ENCODE data around the gene ZNF516.

Gene ZNF516

GRCh38 chr18:76442413-76443171 is 52.5 kb downstream of the ZNF516 start:
- Histone ChIP-seq H3K9me3 (ENCODE audit: control insufficient read depth, insufficient read depth, low read depth, low read length) (no peaks in the 10 kb centered on the region), H3K36me3 (ENCODE audit: control insufficient read depth in 2 of 2, insufficient read depth in 1 of 2, low read length in 2 of 2) (peaks cover 6 to 43% of the 10 kb centered on the region in 2 experiments; a peak in 2 of 3 replicates), H3K4me1 (ENCODE audit: control insufficient read depth, insufficient read depth, low read length) (peaks cover 15% of the 10 kb centered on the region), H3K4me3 (ENCODE audit: low read depth, low read length) (no peak overlapping the region), H3K27ac (ENCODE audit: extremely low read depth, low read depth, low read length) (no peak overlapping the region)
- TF ChIP-seq, protein P1, sequence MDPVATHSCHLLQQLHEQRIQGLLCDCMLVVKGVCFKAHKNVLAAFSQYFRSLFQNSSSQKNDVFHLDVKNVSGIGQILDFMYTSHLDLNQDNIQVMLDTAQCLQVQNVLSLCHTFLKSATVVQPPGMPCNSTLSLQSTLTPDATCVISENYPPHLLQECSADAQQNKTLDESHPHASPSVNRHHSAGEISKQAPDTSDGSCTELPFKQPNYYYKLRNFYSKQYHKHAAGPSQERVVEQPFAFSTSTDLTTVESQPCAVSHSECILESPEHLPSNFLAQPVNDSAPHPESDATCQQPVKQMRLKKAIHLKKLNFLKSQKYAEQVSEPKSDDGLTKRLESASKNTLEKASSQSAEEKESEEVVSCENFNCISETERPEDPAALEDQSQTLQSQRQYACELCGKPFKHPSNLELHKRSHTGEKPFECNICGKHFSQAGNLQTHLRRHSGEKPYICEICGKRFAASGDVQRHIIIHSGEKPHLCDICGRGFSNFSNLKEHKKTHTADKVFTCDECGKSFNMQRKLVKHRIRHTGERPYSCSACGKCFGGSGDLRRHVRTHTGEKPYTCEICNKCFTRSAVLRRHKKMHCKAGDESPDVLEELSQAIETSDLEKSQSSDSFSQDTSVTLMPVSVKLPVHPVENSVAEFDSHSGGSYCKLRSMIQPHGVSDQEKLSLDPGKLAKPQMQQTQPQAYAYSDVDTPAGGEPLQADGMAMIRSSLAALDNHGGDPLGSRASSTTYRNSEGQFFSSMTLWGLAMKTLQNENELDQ (tag by site-specific recombination; IDR thresholded peaks at IDR 0.05; ENCODE audit: low read depth): no peak
- TF ChIP-seq ZNF585B (tag by site-specific recombination; IDR thresholded peaks at IDR 0.05): no peak
- TF ChIP-seq, protein P2, sequence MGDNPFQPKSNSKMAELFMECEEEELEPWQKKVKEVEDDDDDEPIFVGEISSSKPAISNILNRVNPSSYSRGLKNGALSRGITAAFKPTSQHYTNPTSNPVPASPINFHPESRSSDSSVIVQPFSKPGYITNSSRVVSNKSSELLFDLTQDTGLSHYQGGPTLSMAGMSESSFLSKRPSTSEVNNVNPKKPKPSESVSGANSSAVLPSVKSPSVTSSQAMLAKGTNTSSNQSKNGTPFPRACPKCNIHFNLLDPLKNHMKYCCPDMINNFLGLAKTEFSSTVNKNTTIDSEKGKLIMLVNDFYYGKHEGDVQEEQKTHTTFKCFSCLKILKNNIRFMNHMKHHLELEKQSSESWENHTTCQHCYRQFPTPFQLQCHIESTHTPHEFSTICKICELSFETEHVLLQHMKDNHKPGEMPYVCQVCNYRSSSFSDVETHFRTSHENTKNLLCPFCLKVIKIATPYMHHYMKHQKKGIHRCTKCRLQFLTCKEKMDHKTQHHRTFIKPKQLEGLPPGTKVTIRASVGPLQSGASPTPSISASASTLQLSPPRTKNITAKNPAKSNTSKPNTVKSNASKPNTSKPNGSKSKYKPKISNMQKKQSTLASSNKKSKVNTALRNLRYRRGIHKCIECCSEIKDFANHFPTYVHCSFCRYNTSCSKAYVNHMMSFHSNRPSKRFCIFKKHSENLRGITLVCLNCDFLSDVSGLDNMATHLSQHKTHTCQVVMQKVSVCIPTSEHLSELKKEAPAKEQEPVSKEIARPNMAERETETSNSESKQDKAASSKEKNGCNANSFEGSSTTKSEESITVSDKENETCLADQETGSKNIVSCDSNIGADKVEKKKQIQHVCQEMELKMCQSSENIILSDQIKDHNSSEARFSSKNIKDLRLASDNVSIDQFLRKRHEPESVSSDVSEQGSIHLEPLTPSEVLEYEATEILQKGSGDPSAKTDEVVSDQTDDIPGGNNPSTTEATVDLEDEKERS (tag by site-specific recombination; IDR thresholded peaks at IDR 0.05): no peak
- no peak for TF ChIP-seq ZNF48 (tag by site-specific recombination; IDR thresholded peaks at IDR 0.05)
- TF ChIP-seq KLF1 (tag by site-specific recombination; IDR thresholded peaks at IDR 0.05): no peak
- no peak for TF ChIP-seq ZNF214 (tag by site-specific recombination; IDR thresholded peaks at IDR 0.05; ENCODE audit: borderline replicate concordance)
- no peak for TF ChIP-seq ZNF626 (tag by site-specific recombination; IDR thresholded peaks at IDR 0.05)
- no peak for TF ChIP-seq ZNF785 (tag by site-specific recombination; IDR thresholded peaks at IDR 0.05)
- no peak for TF ChIP-seq ZNF404 (tag by site-specific recombination; IDR thresholded peaks at IDR 0.05)
- TF ChIP-seq ZNF19 (tag by site-specific recombination; IDR thresholded peaks at IDR 0.05; ENCODE audit: low read depth): no peak
- TF ChIP-seq SCRT2 (tag by site-specific recombination; IDR thresholded peaks at IDR 0.05): no peak
- no peak for TF ChIP-seq ZNF354C (tag by site-specific recombination; IDR thresholded peaks at IDR 0.05; ENCODE audit: borderline replicate concordance, low read depth)
- ChIA-PET POLR2A (no interaction called here), CTCF (interaction anchor here (1.0 kb wide), 1 partner anchor 267 kb away, joined by 3 read pairs; no protein-coding TSS in a partner anchor)

DNA sequence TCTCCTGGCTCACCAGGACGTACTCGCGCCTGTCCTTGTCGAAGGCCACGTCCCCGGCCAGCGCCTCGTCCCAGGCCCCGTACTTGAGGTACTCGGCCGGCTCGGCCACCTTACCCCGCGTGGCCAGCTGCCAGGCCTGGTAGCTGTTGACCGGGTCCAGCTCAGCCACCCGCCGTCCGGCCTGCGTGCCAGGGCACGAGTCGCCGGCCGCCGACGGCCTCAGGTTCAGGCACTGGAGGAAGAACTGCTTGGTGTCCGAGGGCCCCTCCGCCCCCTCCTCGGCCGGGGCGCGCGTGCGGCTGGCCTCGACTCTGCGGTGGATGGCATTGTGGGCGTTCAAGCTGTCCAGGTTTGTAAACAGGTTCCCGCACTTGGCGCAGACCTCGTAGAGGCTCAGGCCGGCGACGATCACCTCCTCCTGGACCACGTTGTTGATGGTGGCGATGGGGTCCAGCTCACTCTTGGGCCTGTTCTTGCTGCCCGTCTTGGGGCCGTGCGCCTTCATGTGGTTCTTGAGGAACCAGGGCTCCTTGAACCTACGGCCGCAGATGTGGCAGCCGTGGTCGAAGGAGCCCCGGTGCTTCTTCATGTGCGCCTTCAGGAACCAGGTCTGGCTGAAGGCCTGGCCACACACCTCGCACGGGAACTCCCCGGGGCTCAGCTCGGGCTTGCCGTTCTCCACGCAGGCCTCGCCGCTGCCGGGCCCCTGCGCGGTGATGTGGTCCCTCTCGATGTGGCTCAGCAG is 53.2 kb downstream of the ZNF516 start:
- Histone ChIP-seq H3K4me3 (ENCODE audit: low read depth, low read length) (no peak overlapping the region), H3K9me3 (ENCODE audit: control insufficient read depth, insufficient read depth, low read depth, low read length) (no peaks in the 10 kb centered on the region), H3K4me1 (ENCODE audit: control insufficient read depth, insufficient read depth, low read length) (peaks cover 15% of the 10 kb centered on the region), H3K36me3 (ENCODE audit: control insufficient read depth in 2 of 2, insufficient read depth in 1 of 2, low read length in 2 of 2) (peaks cover 6 to 46% of the 10 kb centered on the region in 2 experiments; a peak in 2 of 3 replicates), H3K27ac (ENCODE audit: extremely low read depth, low read depth, low read length) (no peak overlapping the region)
- ChIA-PET POLR2A (no interaction called here), CTCF (no interaction called here)
- TF ChIP-seq, protein P3, sequence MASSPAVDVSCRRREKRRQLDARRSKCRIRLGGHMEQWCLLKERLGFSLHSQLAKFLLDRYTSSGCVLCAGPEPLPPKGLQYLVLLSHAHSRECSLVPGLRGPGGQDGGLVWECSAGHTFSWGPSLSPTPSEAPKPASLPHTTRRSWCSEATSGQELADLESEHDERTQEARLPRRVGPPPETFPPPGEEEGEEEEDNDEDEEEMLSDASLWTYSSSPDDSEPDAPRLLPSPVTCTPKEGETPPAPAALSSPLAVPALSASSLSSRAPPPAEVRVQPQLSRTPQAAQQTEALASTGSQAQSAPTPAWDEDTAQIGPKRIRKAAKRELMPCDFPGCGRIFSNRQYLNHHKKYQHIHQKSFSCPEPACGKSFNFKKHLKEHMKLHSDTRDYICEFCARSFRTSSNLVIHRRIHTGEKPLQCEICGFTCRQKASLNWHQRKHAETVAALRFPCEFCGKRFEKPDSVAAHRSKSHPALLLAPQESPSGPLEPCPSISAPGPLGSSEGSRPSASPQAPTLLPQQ (tag by site-specific recombination; IDR thresholded peaks at IDR 0.05): no peak
- no peak for TF ChIP-seq ZNF18 (tag by site-specific recombination; IDR thresholded peaks at IDR 0.05)
- no peak for TF ChIP-seq ZNF785 (tag by site-specific recombination; IDR thresholded peaks at IDR 0.05)
- TF ChIP-seq ZNF488 (tag by site-specific recombination; IDR thresholded peaks at IDR 0.05): no peak
- no peak for TF ChIP-seq KLF16 (tag by site-specific recombination; IDR thresholded peaks at IDR 0.05)
- TF ChIP-seq MEIS1 (CRISPR knock-in tag; IDR thresholded peaks at IDR 0.05; ENCODE audit: borderline replicate concordance): no peak
- TF ChIP-seq ZNF670 (tag by site-specific recombination; IDR thresholded peaks at IDR 0.05; ENCODE audit: low read depth): no peak
- no peak for TF ChIP-seq ZNF223 (tag by site-specific recombination; IDR thresholded peaks at IDR 0.05)
- no peak for TF ChIP-seq ZFP69B (tag by site-specific recombination; IDR thresholded peaks at IDR 0.05)
- no peak for TF ChIP-seq ZNF391 (tag by site-specific recombination; IDR thresholded peaks at IDR 0.05; ENCODE audit: borderline replicate concordance, low read depth)
- no peak for TF ChIP-seq ZNF645 (tag by site-specific recombination; IDR thresholded peaks at IDR 0.05)

Data from HEK293 (cell line).